Sigmoid colon (tissue), 4 donors: ENCODE measurements around the gene MORC2.

Source experiments
- POLR2A ChIP-seq, 2 donors: fragments of 450-650 bp; IDR thresholded peaks; one replicate each; pipeline ENCODE4 v1.6.1; 2016; ENCODE audit warnings: antibody characterized with exemption in 2 of 2, mild to moderate bottlenecking in 2 of 2, moderate library complexity in 2 of 2
- POLR2AphosphoS5 ChIP-seq, 4 donors: sonication (generic); formaldehyde crosslinking; IDR thresholded peaks; one replicate each; pipeline ENCODE4 v1.6.1; 2017; ENCODE audit warnings: antibody characterized with exemption in 4 of 4

GRCh38 chr22:30990690-30991089, 22.1 kb upstream of the MORC2 start:
- TF ChIP-seq POLR2A (IDR thresholded peaks at IDR 0.05): no peak
- no peak for TF ChIP-seq POLR2AphosphoS5 (IDR thresholded peaks at IDR 0.05)
